CD4-positive, alpha-beta T cell (primary cell): ENCODE results near the gene WDR90. TPM values are rescaled to one million over a fixed set of nuclear protein-coding genes. Genes with fewer than 3 reads are reported as not detected.
A peak's percentile ranks its signal among the peaks of the same experiment; 100 is the strongest.

ENCODE experiments used
- ATAC-seq: fragments of 200-7000 bp; cut with Tn5 transposase; one replicate; pipeline ENCODE4 v1.10.0; 2022; ENCODE audit warnings: mild to moderate bottlenecking; ENCODE audit not compliant: poor library complexity
- CTCF ChIA-PET: fragments of 350-600 bp; sonication (Branson Sonifier 250); formaldehyde crosslinking; loops from one replicate; lab custom pipeline; 2021; ENCODE audit warnings: antibody characterized with exemption, inconsistent platforms; lab: Charles Lee
- POLR2A ChIA-PET: fragments of 350-600 bp; sonication (Branson Sonifier 250); formaldehyde crosslinking; loops from one replicate; lab custom pipeline; 2021; ENCODE audit warnings: antibody characterized with exemption, inconsistent platforms; lab: Charles Lee
- DNase-seq, 14 experiments: peaks; one replicate each; pipeline ENCODE4 v3.0.0-alpha.2; 2013 to 2020; ENCODE audit warnings: mixed read lengths in 2 of 14
- H3K27ac ChIP-seq, 2 donors: one replicate each; pipeline versions ENCODE4 v1.5.1 to v1.7.0; 2013; ENCODE audit warnings: low read length in 2 of 2, low read depth in 1 of 2, mild to moderate bottlenecking in 1 of 2
- H3K27me3 ChIP-seq, 2 experiments: 1 replicate in 1 of 2; 2 replicates in 1 of 2; pipeline versions ENCODE4 v1.6.1 to v1.7.0; 2013; ENCODE audit warnings: low read length in 2 of 2, control low read depth in 1 of 2, mild to moderate bottlenecking in 1 of 2, moderate library complexity in 1 of 2; ENCODE audit not compliant: insufficient read depth in 2 of 2, control insufficient read depth in 1 of 2
- H3K36me3 ChIP-seq: one replicate; pipeline ENCODE4 v1.6.1; 2013; ENCODE audit warnings: low read length, control low read depth; ENCODE audit not compliant: insufficient read depth
- H3K4me1 ChIP-seq: one replicate; pipeline ENCODE4 v1.6.1; 2013; ENCODE audit warnings: low read length, control low read depth; ENCODE audit not compliant: insufficient read depth
- H3K4me3 ChIP-seq: one replicate; pipeline ENCODE4 v1.5.1; 2013; ENCODE audit warnings: mild to moderate bottlenecking, low read length, moderate library complexity
- H3K9me3 ChIP-seq, 2 experiments: 1 replicate in 1 of 2; 2 replicates in 1 of 2; pipeline versions ENCODE4 v1.6.1 to v1.7.0; 2013; ENCODE audit warnings: low read length in 2 of 2, mild to moderate bottlenecking in 2 of 2, control low read depth in 1 of 2, moderate library complexity in 1 of 2; ENCODE audit not compliant: control insufficient read depth in 1 of 2, insufficient read depth in 1 of 2
- H3K27ac Mint-ChIP-seq: one replicate; pipeline ENCODE4 v1.8.0; 2020; ENCODE audit warnings: mixed read lengths
- H3K27me3 Mint-ChIP-seq: one replicate; pipeline ENCODE4 v1.8.0; 2021; ENCODE audit warnings: mixed read lengths
- H3K36me3 Mint-ChIP-seq: one replicate; pipeline ENCODE4 v1.8.0; 2021; ENCODE audit warnings: low read depth, mixed read lengths
- H3K4me1 Mint-ChIP-seq: one replicate; pipeline ENCODE4 v1.8.0; 2021; ENCODE audit warnings: low read depth, mixed read lengths
- H3K4me3 Mint-ChIP-seq: one replicate; pipeline ENCODE4 v1.8.0; 2020; ENCODE audit warnings: mild to moderate bottlenecking, mixed read lengths
- H3K9me3 Mint-ChIP-seq: one replicate; pipeline ENCODE4 v1.8.0; 2020; ENCODE audit warnings: mixed read lengths
- intact Hi-C, 2 experiments: fragments of 100-400 bp; cut with DNase I in 1 of 2; cut with micrococcal nuclease in 1 of 2; formaldehyde crosslinking; loops; one replicate each; pipeline versions ENCODE4 v1.15.1 to v1.9.0; 2023 to 2025; cut with DNase I, micrococcal nuclease
- total RNA-seq, 174 experiments: library from RNA in 2 of 174; stranded (reverse) in 2 of 174; gene quantifications; one replicate each; pipeline ENCODE4 v1.2.3 and lab custom pipeline; 2021 to 2026
- TF ChIP-seq, protein P1 (sequence below): fragments of 200-600 bp; IDR thresholded peaks from one replicate; pipeline ENCODE4 v1.8.0; 2022; ENCODE audit warnings: antibody characterized with exemption, mild to moderate bottlenecking

WDR90 gene
- total RNA-seq, 2 experiments from 2014 or later, result 8.1 to 10.3 TPM

DNA sequence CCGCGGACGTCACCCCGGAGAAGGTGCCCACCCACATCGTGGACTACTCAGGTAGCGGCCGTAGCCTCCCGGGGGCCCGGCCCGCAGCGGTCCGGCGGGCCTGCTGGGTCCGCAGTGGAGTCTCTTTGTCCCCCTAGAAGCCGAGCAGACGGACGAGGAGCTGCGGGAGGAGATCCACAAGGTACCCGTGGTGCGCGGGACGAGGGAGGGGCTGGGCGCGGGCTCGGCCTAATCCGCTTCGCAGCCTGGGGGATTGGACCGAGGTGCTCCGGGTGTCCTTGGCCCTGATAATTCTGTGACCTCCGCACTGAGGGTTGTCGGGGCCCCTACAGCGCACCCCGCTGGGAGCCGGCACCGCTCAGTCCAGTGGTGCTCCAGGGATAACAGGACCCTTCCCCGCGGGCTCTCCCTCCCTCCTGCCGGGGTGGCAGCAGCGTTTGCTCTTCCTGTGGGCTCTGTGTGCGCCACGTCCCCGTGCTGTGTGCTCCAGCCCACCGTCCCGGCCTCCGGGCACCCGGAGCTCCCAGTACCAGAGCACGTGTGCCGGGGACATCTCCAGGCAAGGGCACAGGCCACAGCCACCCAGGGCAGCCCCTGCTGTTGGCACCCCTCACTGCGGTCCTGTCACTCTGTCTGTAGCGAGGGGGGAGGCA is 19.5 kb downstream of the WDR90 start:
- Histone ChIP-seq H3K27me3 (no peaks in the 10 kb centered on the region), H3K4me3 (peak overlapping the region; percentile 63), H3K9me3 (no peaks in the 10 kb centered on the region), H3K27ac (peak overlapping the region; percentile 28 to 56), H3K4me1 (peaks cover 30% of the 10 kb centered on the region), H3K36me3 (peaks cover 35% of the 10 kb centered on the region)
- Mint-ChIP-seq H3K36me3 (peaks cover 11% of the 10 kb centered on the region), H3K4me1 (peaks cover 6% of the 10 kb centered on the region), H3K27ac (no peak overlapping the region), H3K27me3 (no peaks in the 10 kb centered on the region), H3K9me3 (no peaks in the 10 kb centered on the region), H3K4me3 (peak overlapping the region; percentile 75)
- TF ChIP-seq, protein P1, sequence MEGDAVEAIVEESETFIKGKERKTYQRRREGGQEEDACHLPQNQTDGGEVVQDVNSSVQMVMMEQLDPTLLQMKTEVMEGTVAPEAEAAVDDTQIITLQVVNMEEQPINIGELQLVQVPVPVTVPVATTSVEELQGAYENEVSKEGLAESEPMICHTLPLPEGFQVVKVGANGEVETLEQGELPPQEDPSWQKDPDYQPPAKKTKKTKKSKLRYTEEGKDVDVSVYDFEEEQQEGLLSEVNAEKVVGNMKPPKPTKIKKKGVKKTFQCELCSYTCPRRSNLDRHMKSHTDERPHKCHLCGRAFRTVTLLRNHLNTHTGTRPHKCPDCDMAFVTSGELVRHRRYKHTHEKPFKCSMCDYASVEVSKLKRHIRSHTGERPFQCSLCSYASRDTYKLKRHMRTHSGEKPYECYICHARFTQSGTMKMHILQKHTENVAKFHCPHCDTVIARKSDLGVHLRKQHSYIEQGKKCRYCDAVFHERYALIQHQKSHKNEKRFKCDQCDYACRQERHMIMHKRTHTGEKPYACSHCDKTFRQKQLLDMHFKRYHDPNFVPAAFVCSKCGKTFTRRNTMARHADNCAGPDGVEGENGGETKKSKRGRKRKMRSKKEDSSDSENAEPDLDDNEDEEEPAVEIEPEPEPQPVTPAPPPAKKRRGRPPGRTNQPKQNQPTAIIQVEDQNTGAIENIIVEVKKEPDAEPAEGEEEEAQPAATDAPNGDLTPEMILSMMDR, result no peak
- peak; percentile 11 for ATAC-seq
- CTCF ChIA-PET, result interaction anchor here (0.6 to 1.3 kb wide), 4 partner anchors 10 to 66 kb away, joined by 3 to 5 read pairs (median 4); no protein-coding TSS in a partner anchor
- DNase-seq, result peak in 1 of 14 experiments; percentile 51
- POLR2A ChIA-PET, result interaction anchor here (0.6 to 2.0 kb wide), 10 partner anchors 7 to 99 kb away, joined by 3 to 17 read pairs (median 6); partner anchors contain the start of genes JMJD8, METTL26, PIGQ and RHBDL1
- intact Hi-C loops, result no loop called here

DNA sequence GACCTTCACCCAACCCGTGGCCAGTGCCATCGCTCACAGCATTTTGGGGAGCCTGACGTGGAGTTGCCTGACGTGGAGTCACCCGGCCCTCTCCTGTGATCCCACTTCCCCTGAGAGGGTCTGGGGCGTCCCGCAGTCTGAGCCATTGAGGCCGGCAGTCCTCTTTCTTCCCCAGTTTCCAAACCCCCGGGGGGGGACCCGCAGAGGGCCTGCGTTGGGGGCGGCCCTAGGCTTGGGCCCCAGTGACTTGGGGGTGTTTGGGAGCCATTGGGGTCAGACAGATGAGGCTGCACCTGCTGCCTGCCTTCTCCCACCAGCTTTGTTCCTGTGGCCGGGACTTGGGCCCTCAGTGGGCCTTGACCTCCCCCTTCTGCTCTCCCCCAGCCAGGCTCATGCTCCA is 20.5 kb downstream of the WDR90 start:
- no peaks in the 10 kb centered on the region for H3K27me3 ChIP-seq
- intact Hi-C loops, result no loop called here
- H3K4me3 ChIP-seq, result no peak overlapping the region
- Mint-ChIP-seq H3K4me1 (peaks cover 6% of the 10 kb centered on the region), H3K27me3 (no peaks in the 10 kb centered on the region), H3K27ac (no peak overlapping the region), H3K9me3 (no peaks in the 10 kb centered on the region), H3K36me3 (peaks cover 12% of the 10 kb centered on the region), H3K4me3 (peak overlapping the region; percentile 67)
- TF ChIP-seq, protein P1, result no peak
- DNase-seq (no peak), ATAC-seq (no peak)
- no peak overlapping the region for H3K27ac ChIP-seq
- POLR2A ChIA-PET, result interaction anchor here (1.3 kb wide), 1 partner anchor 11 kb away, joined by 6 read pairs; the partner anchor contains the start of gene STUB1
- no peaks in the 10 kb centered on the region for H3K9me3 ChIP-seq
- H3K4me1 ChIP-seq, result peaks cover 30% of the 10 kb centered on the region
- CTCF ChIA-PET, result no interaction called here
- peaks cover 35% of the 10 kb centered on the region for H3K36me3 ChIP-seq

DNA sequence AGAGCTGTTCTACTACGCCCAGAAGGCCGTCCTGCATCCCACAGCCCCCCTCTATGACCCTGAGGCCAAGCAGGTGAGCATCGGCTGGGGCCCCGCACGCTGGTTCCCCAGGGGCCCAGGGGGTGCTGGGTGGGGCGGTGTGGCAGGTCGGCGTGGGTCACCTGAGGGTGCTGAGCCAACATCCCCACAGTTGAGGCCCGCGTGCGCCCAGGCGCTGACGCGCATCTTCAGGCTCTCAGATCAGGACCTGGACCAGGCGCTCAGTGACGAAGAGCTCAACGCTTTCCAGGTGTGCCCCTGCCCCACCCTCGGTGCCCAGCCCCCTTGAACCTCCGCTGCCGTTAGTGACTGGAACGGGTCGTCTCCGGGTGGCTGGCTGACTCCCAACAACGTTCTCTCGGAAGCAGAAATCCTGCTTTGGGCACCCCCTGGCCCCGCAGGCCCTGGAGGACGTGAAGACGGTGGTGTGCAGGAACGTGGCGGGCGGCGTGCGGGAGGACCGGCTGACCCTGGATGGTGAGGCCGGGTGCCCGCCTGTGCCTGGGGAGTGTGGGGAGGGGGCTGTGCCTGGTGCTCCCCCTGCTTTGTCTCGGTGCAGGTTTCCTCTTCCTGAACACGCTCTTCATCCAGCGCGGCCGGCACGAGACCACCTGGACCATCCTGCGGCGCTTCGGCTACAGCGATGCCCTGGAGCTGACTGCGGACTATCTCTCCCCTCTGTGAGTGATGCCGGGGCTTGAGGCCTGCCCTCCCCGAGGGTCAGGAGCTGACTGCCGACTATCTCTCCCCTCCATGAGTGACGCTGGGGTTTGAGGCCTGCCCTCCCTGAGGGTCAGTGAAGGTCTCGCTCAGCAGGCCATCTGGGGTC is 21.6 kb downstream of the WDR90 start:
- no peaks in the 10 kb centered on the region for H3K9me3 Mint-ChIP-seq
- H3K36me3 Mint-ChIP-seq, result peaks cover 15% of the 10 kb centered on the region
- H3K4me1 ChIP-seq, result peaks cover 38% of the 10 kb centered on the region
- ATAC-seq, result no peak
- intact Hi-C loops, result no loop called here
- H3K27me3 Mint-ChIP-seq, result no peaks in the 10 kb centered on the region
- H3K27ac ChIP-seq, result no peak overlapping the region
- peaks cover 35% of the 10 kb centered on the region for H3K36me3 ChIP-seq
- no peaks in the 10 kb centered on the region for H3K9me3 ChIP-seq
- ChIA-PET POLR2A (interaction anchor here (0.8 to 1.3 kb wide), 2 partner anchors 9 to 10 kb away, joined by 3 to 6 read pairs; partner anchors contain the start of gene STUB1), CTCF (no interaction called here)
- no peak for DNase-seq
- peaks cover 11% of the 10 kb centered on the region for H3K4me1 Mint-ChIP-seq
- H3K27ac Mint-ChIP-seq, result no peak overlapping the region
- peaks cover 3 to 7% of the 10 kb centered on the region in 2 experiments for H3K27me3 ChIP-seq
- no peak overlapping the region for H3K4me3 ChIP-seq
- TF ChIP-seq, protein P1, result no peak
- peak overlapping the region; percentile 67 for H3K4me3 Mint-ChIP-seq
